AG08395 (cell line): ENCODE measurements around the gene ACOXL.

ENCODE experiments used
- DNase-seq: peaks from one replicate; pipeline ENCODE4 v3.0.0; 2012; ENCODE audit warnings: mixed read lengths, low spot score

Gene ACOXL

DNA sequence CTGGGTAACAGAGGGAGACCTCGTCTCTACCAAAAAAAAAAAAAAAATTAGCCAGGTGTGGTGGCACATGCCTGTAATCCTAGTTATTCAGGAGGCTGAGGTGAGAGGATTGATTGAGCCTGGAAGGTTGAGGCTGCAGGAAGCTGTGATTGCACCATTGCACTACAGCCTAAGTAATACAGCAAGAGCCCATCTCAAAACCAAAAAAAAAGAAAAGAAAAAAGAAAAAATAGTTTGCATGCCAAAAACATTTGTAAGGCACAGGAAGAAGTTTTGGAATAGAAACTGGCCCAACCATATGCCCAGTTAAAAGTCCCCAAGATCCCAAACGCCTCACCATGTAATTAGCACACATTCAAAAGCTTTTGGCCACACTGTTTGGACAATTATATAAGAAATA, 13.4 kb upstream of the ACOXL start:
- no peak for DNase-seq

DNA sequence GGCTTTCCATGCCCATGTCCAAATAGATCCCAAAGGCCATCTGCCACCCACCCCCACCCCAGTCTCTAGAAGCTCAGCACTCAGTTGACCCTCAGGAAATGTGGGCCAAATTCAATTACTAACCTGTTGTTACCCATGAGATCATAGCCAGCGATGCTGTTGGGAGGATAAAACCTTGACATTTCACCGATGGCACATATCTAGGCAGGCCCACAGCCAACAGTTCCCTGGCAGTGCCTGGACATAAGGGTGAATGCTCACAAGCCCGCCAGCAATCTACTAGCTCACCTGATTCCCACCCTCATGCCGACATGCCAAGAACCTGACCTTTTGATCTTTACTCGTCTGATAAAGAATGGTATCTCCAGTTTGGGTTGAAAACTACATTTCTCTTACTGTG, 11.8 kb upstream of the ACOXL start:
- DNase-seq: no peak

DNA sequence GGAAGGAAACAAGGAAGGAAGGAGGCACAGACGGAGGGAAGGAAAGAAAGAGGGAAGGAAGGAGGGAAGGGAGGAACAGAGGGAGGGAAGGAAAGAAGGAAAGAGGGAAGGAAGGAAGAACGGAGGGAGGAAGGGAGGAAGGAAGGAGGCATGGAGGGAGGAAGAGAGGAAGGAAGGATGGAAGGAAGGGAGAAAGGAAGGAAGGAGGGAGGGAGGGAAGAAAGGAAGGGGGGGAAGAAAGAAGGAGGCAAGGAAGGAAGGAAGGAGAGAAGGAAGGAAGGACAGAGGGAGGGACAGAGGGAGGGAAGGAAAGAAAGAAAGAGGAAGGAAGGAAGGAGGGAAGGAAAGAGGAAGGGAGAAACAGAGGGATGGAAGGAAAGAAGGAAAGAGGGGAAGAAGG, 7.6 kb upstream of the ACOXL start:
- no peak for DNase-seq

DNA sequence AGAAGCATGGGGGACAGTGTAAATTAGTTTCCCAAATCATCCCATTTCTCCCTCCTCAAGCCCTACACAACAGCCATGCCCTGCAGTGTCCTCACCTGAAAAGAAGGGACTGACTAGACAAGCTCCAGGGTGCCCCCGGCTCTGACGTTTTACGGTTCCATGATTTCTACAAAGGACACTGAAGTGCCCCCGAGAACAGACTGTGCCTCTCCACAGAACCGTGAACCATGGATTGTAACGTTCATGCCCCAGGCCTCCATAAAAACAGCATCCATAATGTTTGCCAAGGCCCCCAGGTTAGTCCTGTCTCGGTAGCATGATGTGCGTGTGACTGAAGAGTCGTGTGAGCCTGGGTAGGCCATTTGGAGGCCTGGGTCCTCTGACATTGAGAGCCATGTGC, 7.0 kb upstream of the ACOXL start:
- DNase-seq: no peak

DNA sequence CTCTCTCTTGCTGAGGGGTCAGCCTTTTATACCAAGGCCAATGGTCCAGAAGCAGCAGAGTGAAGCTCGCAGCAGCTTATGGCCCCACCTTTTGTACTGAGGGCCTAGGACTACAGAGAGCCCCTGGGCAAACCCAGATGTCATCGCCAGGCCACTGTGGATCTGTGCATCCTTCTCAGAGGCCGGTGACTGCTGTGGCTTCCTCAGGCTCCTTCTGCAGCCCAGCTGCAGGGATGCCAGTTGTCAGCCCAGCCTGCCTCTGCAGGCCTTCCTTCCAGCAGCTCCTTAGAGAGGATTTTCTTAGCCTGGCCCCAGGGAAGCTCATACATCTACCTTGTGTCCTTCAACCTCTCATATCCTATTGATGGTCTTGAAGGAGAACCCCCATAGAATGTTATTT, 6.5 kb upstream of the ACOXL start:
- DNase-seq: no peak

DNA sequence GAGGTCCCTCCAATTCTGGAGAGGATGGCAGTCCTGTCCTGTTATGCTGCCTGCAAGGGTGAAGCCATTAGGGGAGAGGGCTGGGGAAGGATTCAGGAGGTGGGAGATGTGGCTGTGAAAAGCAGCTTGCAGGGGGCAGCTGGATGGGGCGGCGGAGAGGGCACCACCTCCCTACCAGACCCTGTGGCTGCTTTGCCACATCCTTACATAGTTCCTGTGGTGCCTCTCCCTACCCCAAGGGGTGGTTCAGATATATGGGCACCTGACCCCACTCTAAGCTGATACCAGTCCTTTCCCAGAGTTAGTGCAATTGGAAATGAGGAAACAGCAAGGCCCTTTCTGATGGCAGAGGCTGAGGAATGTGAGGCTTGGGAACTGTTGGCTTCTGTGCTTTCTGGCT, 6.1 kb upstream of the ACOXL start:
- DNase-seq: no peak

DNA sequence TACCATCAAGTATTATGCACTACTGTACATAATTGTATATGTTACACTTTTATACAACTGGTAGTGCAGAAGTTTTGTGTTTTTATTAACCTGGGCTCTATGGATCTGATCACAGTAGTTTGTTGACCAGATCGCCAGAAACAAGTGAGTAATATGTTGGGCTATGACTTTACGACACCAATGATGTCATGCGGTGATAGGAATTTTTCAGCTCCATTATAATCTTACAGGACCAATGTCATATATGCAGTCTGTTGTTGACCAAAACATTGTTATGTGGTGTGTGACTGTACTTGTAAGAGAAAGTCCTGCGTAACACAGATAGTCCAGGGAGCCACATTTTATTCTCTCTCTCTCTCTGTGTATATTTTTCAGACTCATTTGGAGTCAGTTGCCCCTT, 4.5 kb upstream of the ACOXL start:
- no peak for DNase-seq

DNA sequence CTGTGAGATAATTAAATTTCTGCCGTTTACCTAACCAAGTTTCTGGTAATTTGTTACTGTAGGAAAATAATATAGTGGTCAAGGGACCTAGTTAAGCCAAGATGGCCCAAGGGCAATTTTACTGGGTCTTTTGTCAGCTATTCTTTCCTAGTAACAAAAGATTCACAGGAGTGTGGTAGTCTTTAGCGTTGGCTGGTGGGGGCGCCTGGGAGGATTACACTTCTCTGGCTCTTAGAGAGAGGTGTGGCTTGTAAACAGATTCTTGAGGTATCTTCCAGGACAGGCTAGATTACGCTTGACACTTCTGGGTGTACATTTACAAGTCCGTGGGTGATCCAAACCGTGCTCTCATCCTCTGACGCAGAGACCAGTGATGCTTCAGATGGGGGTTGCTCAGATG, 3.3 kb upstream of the ACOXL start:
- DNase-seq: no peak

DNA sequence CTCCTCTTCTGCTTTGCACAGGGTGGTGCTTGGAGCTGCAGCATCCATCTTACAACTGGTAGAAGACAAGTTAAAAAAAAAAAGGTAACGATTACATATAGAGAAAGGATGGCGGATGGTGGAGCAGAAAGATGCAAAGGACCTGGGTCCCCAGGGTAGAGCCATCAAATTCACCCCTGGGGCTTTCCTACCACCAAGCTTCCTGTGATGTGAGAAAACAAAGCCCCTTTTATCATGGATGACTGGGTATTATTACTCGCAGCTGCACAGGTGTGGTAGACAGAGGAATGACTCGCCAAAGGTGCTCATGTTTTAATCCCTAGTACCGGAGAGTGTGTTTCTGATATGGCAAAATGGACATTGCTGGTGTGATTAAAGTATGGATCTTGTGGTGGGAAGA, 1.3 kb upstream of the ACOXL start:
- DNase-seq: no peak

DNA sequence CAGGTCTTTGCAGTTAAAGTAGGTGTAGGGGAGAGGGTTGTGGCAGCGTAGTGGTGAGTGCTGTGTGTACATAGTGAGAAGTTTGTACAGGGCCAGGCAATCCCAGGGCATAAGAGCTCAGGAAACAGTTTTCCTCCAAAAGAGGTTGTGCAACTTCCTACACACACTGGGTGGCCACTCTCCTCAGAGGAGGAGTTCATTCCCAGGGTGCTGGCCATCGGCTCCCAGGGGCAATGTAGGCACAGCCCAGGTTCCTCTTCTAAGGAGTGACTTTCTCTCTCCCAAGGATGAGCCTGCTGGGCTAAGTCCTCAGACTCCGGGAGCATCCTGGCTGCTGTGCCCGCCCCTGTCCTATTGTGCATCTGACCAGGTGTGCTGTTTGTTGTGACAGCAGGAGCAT, 3.0 kb downstream of the ACOXL start:
- no peak for DNase-seq

DNA sequence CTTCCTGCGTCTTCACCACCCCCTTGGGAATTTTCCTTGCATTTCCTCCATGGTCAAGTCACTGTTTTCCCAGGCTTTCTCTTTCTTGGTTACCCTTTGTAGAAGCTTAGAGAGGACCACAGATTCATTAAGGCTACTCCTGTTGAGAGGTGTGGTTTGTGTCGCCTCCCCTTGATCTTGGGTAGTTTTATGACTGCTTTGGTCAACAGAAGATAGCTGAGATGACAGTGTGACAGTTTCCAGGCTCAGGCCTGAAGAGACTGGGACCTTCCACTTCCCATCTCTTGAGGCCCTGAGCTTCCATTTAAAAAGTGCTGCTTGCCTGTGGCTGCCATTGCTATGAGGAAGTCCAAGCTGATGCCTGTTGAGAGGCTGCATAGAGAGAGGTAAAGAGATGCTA, 5.4 kb downstream of the ACOXL start:
- no peak for DNase-seq

DNA sequence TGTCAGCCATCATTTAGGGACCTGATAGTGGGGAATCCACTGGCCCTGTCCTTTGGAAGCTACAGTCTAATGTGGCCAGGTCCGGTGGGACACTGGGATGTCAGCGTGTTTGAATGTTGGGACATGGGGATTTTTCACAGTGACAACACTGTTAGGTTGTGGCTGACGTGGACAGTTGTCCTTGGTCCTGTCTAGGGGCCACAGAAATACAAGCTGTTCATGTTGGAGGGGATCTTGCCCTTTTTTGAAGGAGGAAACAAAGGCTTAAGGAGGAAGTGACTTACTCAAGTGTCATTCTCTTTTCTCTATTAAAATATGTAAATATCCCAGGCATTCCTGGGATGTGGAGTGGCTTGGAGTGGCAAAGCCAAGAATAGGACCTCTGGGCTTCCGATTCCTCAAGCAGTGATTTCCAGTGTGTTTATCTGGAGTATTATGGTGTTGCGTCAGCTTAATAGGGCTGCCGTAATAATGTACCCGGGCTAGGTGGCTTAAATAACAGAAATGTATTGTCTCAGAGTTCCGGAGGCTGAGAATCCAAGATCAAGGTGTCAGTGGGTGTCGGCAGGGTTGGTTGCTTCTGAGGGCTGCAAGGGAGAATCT, 8.5 kb downstream of the ACOXL start:
- no peak for DNase-seq

DNA sequence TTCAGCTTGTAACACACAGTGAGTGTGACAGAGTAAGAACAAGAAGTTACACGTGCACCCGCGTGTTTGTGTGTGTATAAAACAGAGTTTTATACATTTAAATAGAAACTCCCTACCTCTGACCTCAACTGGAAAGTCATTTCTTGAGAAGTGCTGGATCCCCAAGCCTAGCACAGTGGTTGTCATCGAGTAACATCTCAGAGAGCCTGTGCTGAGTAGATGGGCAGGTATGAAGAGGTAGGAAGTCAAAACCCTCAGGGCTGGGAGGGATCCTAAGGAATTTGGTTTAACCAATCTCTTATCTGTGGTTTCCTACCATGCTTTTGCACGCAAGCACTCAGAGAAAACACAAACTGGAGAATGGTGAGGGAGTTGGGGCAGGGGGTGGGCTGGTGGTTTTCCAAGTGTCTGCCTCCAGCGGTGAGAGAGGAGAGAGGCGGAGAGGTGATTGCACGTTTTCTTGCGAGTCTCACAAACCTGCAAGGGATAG, 9.2 kb downstream of the ACOXL start:
- DNase-seq: no peak

DNA sequence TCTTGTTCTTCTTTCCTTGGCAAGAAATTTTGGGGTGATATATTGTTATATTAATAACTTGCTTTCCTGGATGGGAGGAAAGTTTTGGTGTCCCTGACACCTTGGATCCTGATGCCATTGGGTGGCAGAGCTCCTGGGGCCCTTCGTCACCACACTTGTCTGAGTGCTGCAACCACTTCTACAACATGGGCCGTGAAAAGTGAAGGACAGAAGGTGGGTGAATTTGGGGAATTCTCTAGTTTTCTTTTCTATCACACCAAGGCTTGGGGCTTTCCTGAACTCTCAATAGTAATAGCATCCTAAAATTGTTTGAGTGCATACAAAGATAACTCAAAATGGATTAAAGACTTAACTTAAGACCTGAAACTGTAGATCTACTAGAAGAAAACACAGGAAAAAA, 10.0 kb downstream of the ACOXL start:
- no peak for DNase-seq

DNA sequence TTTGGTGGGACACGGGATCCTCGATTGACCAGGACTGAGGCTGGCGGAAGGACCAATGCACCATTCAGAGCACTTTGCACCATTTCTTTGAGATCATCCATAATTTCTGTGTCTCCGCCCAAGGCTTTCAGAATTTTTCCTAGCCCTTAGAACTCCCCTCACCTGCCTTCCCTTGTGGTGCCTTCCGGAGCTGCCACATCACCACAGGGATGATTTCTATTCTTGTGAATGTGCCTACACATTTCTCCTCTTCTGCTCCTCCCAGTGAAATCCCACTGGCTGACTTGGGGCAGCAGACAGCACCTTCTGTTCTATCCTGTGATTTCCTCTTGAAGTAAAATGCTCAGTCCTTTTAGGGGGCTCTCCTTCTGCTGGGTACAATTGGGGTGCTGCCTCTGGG, 11.2 kb downstream of the ACOXL start:
- DNase-seq: no peak

DNA sequence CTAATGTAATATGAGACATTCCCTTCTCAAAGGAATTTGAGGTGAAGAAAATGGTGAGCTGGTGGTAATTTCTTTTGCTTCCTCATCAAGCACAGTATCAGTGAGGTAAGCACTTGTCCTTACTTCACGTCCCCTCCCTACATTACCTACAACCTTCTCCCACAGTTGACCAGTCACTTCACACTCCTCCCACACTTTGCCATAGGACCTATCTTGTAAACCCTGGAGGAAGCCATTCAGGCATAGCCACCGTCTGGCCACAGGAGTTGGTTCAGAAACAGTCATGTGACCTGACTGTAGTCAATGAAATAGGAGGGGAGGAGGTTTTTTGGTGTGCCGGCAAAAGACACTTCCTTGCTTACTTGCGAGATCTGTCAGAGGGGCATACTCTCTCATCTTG, 12.1 kb downstream of the ACOXL start:
- no peak for DNase-seq

DNA sequence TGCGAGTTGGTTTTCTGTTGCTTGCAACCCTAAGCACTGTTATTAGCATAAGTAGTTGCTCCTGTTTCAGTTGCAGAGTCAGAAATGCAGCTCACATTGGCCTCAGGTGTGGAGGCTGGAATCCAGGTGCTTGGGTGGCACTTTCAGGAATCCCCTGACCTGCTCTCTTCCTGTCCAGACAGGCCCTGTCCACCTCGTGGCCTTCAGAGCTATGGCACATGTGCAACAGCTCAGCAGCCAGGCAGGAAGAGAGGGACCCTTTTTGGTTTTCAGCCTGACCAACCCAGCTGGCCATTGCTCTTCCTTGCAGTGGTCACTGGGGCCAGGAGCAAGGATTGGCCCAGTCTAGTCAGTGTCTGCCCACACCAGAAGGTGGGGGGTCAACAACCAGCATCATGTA, 12.7 kb downstream of the ACOXL start:
- DNase-seq: no peak

DNA sequence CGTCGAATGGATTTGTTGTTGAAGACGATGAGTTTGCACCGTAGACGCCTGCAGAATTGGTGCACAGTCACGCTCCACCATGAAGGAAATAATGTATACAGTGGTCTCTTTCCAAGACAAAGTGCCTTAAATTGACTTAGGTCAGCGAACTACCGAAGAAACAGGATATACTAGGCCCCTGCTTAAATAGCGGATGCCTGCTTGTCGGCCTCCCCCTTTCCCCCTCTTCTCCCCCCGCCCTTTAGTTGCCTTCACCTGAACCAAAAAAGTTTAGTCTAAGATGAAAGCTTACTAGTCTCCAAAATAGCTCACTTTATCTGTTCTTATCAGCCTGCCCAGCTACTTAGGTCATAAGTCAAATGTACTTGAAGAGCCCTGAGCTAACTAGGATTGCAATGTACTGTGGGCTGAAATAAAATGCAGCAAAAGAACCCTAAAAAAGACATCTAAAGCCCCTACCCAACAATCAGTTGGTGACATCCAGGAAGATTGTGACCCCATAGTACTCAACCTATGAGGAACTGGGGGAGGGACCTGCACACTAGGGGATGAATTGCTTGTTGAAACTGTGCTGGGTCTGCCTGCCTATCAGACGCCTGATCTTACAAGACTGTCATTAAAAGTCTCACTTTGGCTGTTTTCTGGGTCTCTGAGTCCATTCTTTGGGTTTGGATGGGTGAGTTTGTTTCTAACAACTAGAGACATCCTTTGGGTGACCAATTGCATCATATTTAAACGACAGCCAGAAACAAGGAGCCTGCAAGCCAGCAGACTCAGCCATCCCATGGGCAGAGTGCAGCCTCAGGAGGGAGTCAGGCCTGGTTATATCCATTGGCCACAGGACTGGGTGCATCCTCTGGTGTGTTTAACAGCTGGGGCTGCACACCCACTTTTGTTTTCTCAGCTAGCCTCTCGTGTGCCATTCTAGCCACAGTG, 14.5 kb downstream of the ACOXL start:
- no peak for DNase-seq

DNA sequence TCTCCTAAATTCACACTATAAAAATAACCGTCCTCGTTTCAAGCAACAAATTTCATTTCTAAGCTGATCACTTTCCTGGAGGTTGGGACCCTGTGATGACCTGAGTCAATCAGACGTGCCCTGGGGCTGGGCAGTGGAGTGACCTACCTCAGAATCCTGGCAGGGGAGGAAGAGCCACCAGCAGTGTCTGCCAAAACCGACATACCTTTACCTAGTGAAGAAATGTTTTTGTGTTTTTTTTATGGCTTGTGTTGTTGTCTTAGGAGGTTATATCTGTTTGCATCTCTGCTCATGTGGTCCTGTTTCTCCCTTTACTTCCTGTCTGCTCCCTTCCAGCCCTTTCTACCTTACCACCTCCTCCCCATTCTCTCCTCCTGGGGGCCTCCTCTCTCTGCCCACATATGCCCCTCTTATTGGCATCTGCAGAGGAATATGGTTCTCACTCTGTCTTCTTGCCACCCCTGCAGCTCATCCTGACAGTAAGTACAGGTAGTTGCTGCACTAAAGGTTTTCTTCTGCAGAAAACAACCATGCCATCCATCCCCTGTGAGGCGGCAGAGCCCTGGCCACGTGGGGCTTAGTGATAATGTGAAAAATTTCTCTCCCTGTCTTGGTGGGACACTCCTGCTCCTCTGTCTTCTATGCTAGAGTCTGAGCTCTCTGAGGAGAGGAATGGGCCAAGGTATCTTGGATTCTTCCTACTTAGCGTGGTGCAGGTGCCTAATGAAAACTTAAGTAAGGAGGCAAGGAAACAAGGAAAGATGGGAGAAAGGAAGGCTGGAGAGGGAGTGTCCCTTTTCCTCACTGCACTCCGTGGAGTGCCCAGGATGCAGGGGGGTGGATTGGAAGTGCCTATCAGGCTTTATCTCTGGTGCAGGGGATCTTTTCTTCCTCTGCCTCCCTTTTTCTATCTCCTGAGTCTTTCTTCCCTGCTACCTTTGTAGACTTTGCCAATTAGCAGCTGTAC, 15.4 kb downstream of the ACOXL start:
- DNase-seq: no peak

DNA sequence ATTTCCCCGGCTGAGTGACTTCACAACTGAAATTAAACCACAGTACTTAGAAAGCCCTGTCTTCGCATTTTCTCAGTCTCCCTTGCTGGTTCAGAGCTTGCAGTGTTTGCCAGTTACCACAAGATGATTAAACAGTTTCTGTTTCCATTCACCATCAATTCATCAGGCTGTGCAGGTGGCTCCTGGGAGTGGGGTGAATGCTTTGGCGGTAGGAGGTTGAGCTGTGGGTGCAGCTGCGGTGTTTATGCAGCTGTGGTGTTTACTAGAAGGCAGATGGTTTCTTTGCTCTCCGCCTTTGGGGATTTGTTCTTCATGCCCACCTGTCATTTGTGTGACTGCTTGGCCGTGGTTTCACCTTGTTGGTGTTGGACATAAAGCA, 16.1 kb downstream of the ACOXL start:
- no peak for DNase-seq

DNA sequence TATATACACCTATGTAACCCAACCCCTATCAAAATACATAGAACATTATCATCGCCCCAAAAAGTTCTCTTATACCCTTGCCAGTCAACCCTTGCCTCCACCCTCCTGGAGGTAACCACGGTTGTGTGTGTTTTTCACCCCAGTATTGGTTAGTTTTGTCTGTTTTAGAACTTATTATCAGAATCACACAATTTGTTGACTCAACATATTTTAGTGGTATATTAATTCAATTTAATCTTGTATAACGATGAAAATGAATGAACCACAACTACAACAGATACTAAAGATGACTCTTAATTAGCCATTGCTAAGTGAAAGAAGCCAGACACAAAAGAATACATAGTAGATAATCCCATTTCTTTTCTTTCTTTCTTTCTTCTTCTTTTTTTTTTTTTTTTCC, 19.3 kb downstream of the ACOXL start:
- DNase-seq: no peak

DNA sequence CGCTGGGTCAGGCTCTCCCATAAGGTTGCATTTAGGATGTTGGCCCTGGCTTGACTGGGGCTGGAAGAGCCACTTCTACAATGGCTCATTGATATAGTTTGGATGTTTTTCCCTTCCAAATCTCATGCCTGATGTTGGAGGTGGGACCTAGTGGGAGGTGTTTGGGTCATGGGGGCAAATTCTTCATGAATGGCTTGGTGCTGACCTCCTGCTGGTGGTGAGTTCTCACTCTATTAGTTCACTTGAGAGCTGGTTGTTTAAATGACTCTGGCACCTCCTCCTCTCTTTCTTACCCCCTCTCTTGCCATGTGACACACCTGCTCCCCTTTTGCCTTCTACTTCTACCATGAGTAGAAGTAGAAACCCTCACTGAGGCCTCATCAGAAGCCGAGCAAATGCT, 20.5 kb downstream of the ACOXL start:
- no peak for DNase-seq
